GM18508 (cell line): ENCODE results near the gene DNM1.

Experiments
- ATAC-seq: cut with Tn5 transposase; IDR thresholded peaks from one replicate; pipeline ENCODE4 v1.9.1; 2021; ENCODE audit warnings: moderate number of reproducible peaks; ENCODE audit not compliant: insufficient read depth, unreplicated experiment

The DNM1 gene

GRCh38 chr9:128203024-128203706 lies at the start of gene DNM1:
Gene DNM1 (plus strand): TSS chr9:128203379. CDS start chr9:128203471, 92 bp downstream.
- no peak for ATAC-seq

GRCh38 chr9:128153947-128154695 lies 49.1 kb upstream of the DNM1 start:
- no peak for ATAC-seq

DNA sequence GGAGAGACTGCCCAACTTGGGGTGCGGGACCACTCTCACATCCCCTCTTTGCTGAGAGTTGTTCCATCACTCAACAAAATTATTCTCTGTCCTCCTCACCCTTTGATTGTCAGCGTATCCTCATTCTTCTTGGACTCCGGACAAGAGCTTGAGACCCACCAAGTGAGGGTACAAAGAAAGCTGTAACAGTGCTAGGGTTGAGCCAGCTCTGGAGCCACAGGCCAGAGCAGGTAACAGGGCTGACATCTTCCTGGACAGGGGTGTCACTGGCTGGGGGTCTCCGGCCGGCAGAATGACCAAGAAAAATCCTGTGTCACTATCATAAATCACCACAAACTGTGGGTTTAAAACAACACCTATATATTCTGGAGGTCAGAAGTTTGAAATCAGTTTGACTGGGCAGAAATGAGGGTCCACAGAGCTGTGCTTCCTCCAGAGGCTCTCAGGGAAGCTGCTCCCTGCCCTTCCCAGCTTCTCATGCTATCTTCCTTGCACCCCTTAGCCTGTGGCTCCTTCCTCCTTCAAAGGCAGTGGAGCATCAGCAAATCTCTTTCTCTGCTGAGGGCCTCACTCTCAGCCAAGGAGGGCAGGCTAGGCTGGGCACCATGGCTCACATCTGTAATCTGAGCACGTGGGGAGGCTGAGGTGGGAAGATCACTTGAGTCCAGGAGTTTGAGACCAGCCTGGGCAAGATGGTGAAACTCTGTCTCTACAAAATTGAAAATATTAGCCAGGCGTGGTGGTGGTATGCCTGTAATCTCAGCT lies 47.3 kb upstream of the DNM1 start:
- ATAC-seq, result no peak

DNA sequence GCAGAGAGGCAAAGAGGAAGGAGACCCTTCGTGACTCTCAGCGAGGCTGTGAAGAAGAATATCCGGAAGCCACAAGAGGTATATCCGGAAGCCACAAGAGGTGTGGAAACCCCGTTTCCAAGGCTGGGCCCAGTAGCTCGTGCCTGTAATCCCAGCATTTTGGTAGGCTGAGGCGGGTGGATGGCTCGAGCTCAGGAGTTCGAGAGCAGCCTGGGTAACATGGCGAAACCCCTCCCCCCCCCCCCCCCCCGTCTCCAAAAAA lies 43.7 kb upstream of the DNM1 start:
- ATAC-seq, result no peak

GRCh38 chr9:128159784-128160602 lies 43.2 kb upstream of the DNM1 start, which contains the start of gene BBLN:
Gene BBLN (plus strand): TSS chr9:128160265. CDS start chr9:128160408, 143 bp downstream.
- no peak for ATAC-seq

DNA sequence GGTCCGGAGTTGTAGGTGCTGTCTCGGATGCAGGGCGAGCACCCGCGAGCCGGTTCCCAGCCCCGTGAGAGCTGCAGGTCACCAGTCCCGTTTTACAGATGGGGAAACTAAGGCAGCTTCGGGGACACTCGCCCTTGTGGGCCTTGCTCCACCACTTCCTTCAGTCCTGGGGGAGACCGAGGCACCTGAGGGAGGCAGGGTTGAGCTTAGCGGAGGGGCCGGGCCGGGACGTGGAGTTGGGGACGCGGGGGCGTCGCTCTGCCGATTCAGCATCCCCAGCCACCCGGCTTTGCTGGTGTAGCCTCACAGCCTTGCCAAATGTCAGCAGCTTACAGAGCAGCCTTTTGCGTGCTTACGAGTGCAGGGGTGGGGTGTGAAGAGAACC lies 42.6 kb upstream of the DNM1 start:
- no peak for ATAC-seq

DNA sequence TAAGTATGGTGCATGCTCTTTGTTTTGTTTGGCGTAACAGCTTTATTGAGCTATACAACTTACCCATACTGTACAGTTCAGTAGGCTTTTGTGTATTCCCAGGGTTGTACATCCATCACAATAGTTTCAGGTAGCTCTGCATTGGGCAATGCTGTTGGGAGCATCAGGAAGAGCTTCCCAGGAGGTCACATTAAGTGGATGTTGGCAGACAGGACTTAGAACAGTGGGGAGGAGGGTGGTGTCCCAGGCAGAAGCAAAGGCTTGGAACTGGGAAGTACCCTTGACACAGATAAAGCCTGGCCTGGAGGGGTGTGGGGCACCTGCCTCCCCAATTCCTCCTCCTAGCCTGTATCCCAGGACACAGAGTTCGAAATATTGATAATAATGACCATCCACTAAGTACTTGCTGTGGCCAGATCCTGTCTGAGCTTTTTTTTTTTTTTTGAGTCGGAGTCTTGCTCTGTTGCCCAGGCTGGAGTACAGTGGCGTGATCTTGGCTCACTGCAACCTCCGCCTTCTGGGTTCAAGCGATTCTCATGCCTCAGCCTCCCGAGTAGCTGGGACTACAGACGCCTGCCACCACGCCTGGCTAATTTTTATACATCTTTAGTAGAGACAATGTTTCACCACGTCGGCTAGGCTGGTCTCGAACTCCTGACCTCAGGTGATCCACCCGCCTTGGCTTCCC lies 41.8 kb upstream of the DNM1 start:
- no peak for ATAC-seq

GRCh38 chr9:128162215-128163026 lies 40.8 kb upstream of the DNM1 start:
- ATAC-seq, result no peak

DNA sequence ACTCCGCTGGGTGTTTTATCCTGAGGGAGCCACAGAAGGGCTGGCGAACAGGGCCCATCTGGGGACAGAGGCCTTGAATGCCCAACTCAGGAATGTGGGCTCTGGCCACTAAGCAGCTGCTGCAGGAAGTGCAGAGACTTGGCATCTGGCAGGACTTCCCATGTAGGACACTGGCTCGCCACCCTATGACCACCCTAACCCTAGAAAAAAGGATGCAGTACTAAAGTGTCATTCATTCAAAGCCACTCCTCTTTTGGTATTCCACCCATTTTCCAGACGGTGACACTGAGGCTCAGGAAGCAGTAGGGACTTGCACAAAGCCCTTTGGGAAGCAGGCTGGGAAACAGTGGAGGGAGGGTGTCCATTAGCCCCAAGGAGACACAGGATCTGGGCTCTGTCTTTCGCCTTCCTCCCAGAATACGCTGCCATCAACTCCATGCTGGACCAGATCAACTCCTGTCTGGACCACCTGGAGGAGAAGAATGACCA lies 40.1 kb upstream of the DNM1 start:
- no peak for ATAC-seq

GRCh38 chr9:128163523-128164306 lies 39.5 kb upstream of the DNM1 start:
- ATAC-seq, result no peak

- ATAC-seq, result no peak
Observed at GRCh38 chr9:128164307-128164885, 38.8 kb upstream of the DNM1 start.

DNA sequence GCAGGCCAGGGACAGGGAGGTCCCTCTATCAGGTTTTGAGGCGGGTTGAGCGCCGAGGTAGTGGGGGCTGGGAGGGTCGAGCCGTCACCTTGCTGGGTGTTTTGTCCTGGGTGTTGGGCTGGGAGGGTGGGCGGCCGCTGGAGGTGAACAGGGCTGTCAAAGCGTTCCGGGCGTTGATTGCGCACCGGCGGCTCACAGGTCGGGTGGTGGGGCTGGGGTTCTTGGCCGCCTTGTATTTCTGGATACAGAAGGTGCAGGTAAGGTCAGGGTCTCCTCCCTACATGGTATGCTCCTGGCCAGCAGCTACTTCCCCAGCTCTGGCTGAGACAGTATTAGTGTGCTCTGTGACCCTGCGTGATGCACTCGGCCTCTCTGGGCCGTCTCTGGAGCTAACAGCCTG lies 37.0 kb upstream of the DNM1 start:
- ATAC-seq, result no peak

DNA sequence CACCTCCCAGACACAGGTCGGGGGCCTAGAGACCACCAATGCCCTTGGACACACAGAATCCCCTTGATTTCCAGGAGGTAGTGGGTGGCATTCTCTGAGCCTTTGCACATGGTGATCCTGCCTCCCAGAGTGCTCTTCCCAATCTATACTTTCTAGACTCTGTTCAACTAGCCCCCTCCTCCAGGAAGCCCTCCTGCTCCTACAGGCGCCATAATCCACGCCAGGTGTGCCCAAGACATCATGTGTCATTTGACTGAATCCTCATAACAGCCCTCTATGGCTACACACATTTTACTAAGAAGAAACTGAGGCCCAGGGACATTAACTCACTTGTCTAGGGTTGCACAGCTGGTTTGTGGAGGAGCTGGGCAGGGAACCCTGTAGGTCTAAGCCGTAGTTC lies 36.0 kb upstream of the DNM1 start:
- no peak for ATAC-seq

GRCh38 chr9:128168731-128169308 lies 34.4 kb upstream of the DNM1 start:
- ATAC-seq, result no peak

DNA sequence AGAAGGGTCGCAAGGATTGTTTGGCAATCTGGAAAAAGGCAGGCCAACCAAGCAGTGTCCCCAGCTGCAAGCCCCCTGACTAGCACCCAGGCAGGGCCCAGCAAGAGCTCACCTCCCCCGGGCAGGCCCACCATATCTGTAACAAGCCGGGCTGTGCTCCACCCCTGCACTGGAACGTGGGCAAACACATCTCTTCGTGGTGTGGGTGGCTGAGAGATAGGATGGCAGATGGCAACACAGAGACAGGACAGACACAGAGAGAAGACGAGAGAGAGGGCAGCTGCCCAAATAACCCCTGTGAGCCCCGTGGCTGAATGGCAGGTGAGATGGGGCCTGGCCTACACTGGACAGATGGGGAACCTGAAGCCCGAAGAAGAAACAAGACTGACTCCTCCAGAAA lies 33.7 kb upstream of the DNM1 start:
- no peak for ATAC-seq

DNA sequence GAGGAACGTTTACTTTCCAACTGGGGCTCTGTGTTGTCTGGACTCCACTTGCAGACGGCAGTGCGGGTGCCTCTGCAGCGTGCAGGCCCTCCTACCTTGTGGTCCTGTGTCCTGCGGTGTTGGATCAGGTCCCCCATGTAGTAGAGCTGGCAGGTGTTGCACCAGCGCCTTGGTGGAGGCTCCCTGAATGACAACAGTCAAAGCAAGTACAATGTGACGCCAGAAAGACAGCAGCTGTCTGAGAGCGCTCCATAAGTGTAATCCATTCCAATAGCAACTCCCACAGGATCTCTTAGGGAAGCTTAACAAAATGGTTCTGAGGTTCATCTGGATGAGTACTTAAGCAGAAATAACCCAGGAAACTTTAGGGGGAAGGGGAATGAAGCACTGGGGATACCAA lies 33.3 kb upstream of the DNM1 start:
- ATAC-seq, result no peak

DNA sequence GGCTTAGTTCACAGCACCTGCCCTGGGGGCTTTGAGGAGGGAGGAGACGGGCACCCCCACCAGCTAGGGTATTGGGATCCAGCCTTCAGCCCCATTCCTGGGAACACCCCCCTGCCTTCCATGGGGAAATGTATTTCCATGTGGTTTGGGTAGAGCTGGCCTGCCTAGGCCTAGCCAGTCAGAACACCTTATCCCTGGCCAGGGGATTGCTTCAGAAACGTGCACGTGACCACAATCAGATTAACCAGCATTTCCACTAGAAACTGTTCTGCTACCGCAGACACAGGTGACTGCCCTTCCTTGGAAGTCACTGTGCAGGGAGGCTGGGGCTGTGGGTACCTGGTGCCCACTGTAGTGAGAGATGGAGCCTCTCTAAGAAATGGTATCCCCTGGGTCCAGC lies 29.1 kb upstream of the DNM1 start:
- ATAC-seq, result no peak
